SU-DHL-6 (cell line): ENCODE measurements around the gene AKIRIN2.

Experiments used
- H2AFZ ChIP-seq: fragments of 200-600 bp; sonication (generic); 2 replicates; pipeline ENCODE4 v1.6.1; 2014; ENCODE audit warnings: low read depth, mild to moderate bottlenecking, moderate library complexity, mixed read lengths, antibody characterized with exemption, low read length; ENCODE audit not compliant: severe bottlenecking
- H3F3A ChIP-seq: fragments of 200-600 bp; shearing (Covaris generic); 2 replicates; pipeline ENCODE4 v1.6.0; 2016; ENCODE audit warnings: antibody characterized with exemption, mild to moderate bottlenecking; ENCODE audit not compliant: insufficient read depth
- H3K27ac ChIP-seq: fragments of 200-600 bp; sonication (generic); 2 replicates; pipeline ENCODE4 v1.5.1; 2016; ENCODE audit warnings: low read depth, mild to moderate bottlenecking, low read length, moderate library complexity, mixed read lengths
- H3K27me3 ChIP-seq: fragments of 200-600 bp; sonication (generic), shearing (Covaris generic); 2 replicates; pipeline ENCODE4 v1.6.0; 2014; ENCODE audit warnings: mild to moderate bottlenecking, low read length
- H3K36me3 ChIP-seq: fragments of 200-600 bp; sonication (generic); 2 replicates; pipeline ENCODE4 v1.6.1; 2014; ENCODE audit warnings: mild to moderate bottlenecking, low read length, mixed read lengths
- H3K4me2 ChIP-seq: fragments of 300-600, 200-600 bp; shearing (Covaris generic), sonication (generic); 2 replicates; pipeline ENCODE4 v1.6.0; 2014; ENCODE audit warnings: low read length, low read depth, mild to moderate bottlenecking; ENCODE audit not compliant: poor library complexity, severe bottlenecking
- H3K4me3 ChIP-seq: fragments of 200-600 bp; sonication (generic); 2 replicates; pipeline ENCODE4 v1.5.1; 2014; ENCODE audit warnings: antibody characterized with exemption, low read length, mild to moderate bottlenecking, mixed read lengths; ENCODE audit not compliant: insufficient read depth, poor library complexity, severe bottlenecking
- H3K79me2 ChIP-seq: fragments of 200-600 bp; sonication (generic); 2 replicates; pipeline ENCODE4 v1.6.1; 2014; ENCODE audit warnings: mild to moderate bottlenecking, low read length, moderate library complexity; ENCODE audit not compliant: insufficient read depth
- H3K9ac ChIP-seq: fragments of 200-600 bp; sonication (generic); 2 replicates; pipeline ENCODE4 v1.7.0; 2014; ENCODE audit warnings: mild to moderate bottlenecking, low read length
- H3K9me2 ChIP-seq: fragments of 200-600 bp; sonication (generic); replicated peaks from 2 replicates; pipeline ENCODE4 v1.6.1; 2014; ENCODE audit warnings: low read length; ENCODE audit not compliant: insufficient read depth
- H3K9me3 ChIP-seq: fragments of 200-600 bp; sonication (generic); 2 replicates; pipeline ENCODE4 v1.6.1; 2014; ENCODE audit warnings: low read length, mixed read lengths; ENCODE audit not compliant: insufficient read depth
- H4K20me1 ChIP-seq: fragments of 200-600 bp; sonication (generic); 2 replicates; pipeline ENCODE4 v1.6.1; 2014; ENCODE audit warnings: low read depth, mild to moderate bottlenecking, antibody characterized with exemption, low read length, moderate library complexity, mixed read lengths
- CTCF ChIP-seq: fragments of 200-600 bp; sonication (generic); IDR thresholded peaks from one replicate; pipeline ENCODE4 v1.5.1; 2017; ENCODE audit warnings: antibody characterized with exemption, mild to moderate bottlenecking, low read length, moderate library complexity; ENCODE audit not compliant: insufficient read depth, poor library complexity, severe bottlenecking
- EZH2phosphoT487 ChIP-seq: fragments of 200-600 bp; sonication (generic), shearing (Covaris generic); conservative IDR thresholded peaks from 2 replicates; pipeline ENCODE4 v1.6.1; 2018; ENCODE audit warnings: mild to moderate bottlenecking, antibody characterized with exemption, low read length, moderate library complexity, mixed read lengths

Gene AKIRIN2

DNA sequence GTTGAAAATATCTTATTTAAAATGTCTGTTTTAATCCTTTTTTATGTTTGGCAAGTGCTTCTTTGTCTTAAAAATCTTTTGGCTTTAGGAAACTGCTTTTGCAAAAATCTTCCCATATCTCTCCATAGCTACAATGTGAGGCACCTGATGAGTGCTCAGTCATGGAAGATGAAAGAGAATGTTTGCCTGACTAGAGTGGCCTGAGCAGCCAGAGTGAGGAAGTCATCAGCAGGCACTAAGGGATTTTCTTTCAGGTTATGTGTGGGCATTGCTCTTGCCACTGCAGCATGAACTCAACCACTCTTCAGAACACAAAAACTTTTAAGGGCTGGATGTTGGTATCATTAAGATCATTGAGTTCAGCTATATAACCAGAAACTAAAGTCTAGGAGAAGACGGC lies 47.9 kb downstream of the AKIRIN2 start:
- H3K4me3 ChIP-seq, result no peak overlapping the region

GRCh38 chr6:87653074-87653962 lies 48.7 kb downstream of the AKIRIN2 start:
- Histone ChIP-seq H3F3A (0 out of 2 replicates have a peak, but pooled peaks cover 4% of the 10 kb centered on the region), H3K9me2 (no peaks in the 10 kb centered on the region), H3K4me3 (no peak overlapping the region), H4K20me1 (no peaks in the 10 kb centered on the region), H3K4me2 (no peak overlapping the region), H3K36me3 (no peaks in the 10 kb centered on the region), H2AFZ (no peak overlapping the region), H3K27me3 (no peaks in the 10 kb centered on the region), H3K79me2 (no peaks in the 10 kb centered on the region), H3K27ac (no peak overlapping the region), H3K9me3 (no peaks in the 10 kb centered on the region), H3K9ac (no peak overlapping the region)
- TF ChIP-seq EZH2phosphoT487, result no peak

More for the DNA sequence above, 47.9 kb downstream of the AKIRIN2 start:
- H3K36me3 ChIP-seq, result no peaks in the 10 kb centered on the region
- no peaks in the 10 kb centered on the region for H3K27me3 ChIP-seq
- H4K20me1 ChIP-seq, result no peaks in the 10 kb centered on the region
- no peak overlapping the region for H3K4me2 ChIP-seq
- H3F3A ChIP-seq, result 0 out of 2 replicates have a peak, but pooled peaks cover 4% of the 10 kb centered on the region
- no peaks in the 10 kb centered on the region for H3K9me2 ChIP-seq
- H3K9me3 ChIP-seq, result no peaks in the 10 kb centered on the region
- H3K79me2 ChIP-seq, result no peaks in the 10 kb centered on the region
- H3K27ac ChIP-seq, result no peak overlapping the region
- H2AFZ ChIP-seq, result no peak overlapping the region
- no peak for TF ChIP-seq EZH2phosphoT487
- no peak for TF ChIP-seq CTCF
- H3K9ac ChIP-seq, result no peak overlapping the region

- Histone ChIP-seq H3K9me2 (no peaks in the 10 kb centered on the region), H3K4me3 (no peak overlapping the region), H3K36me3 (no peaks in the 10 kb centered on the region), H3K4me2 (no peak overlapping the region), H3K27ac (no peak overlapping the region), H3K27me3 (no peaks in the 10 kb centered on the region), H3K79me2 (no peaks in the 10 kb centered on the region), H4K20me1 (no peaks in the 10 kb centered on the region), H3K9ac (no peak overlapping the region), H3F3A (no peaks in the 10 kb centered on the region), H2AFZ (no peak overlapping the region), H3K9me3 (no peaks in the 10 kb centered on the region)
- TF ChIP-seq CTCF, result no peak
- no peak for TF ChIP-seq EZH2phosphoT487
Measured at GRCh38 chr6:87645080-87645479, 57.0 kb downstream of the AKIRIN2 start.
